ENCODE results near the gene XDH.

DNA sequence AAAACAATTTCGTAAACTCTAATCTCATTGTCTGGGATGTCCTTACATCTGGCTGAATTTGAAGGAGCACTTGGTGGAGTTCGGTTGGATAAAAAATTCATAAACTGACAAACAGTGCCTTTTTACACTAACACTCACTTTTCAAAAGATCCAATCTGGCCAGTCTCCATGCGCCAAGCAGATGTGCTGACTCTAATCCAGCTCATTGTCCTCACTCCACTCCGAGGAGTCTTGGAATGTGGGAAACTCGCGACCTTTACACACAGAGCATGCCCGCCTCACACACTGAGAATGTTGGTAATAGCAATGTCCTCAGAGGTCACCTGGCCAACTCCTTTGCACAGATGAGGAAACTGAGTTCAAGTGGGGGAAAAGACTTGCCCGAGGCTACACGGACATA, 66.8 kb downstream of the XDH start:
- TF ChIP-seq POLR2A (IDR thresholded peaks at IDR 0.05) (no peak), CTCF (IDR thresholded peaks at IDR 0.05) (no peak)

Data from ovary (tissue), 3 donors.